Trophoblast cell (in vitro differentiated cells and primary cell): ENCODE measurements around the gene SNTG2.

Experiments used
- DNase-seq, 2 donors: peaks; one replicate each; pipeline ENCODE4 v3.0.0-alpha.2; 2016
- H2AFZ ChIP-seq: 2 replicates; pipeline ENCODE4 v1.6.1; 2013; ENCODE audit warnings: low read length, moderate library complexity, mild to moderate bottlenecking; ENCODE audit not compliant: insufficient read depth, poor library complexity
- H2AK5ac ChIP-seq: 2 replicates; pipeline ENCODE4 v1.6.1; 2013; ENCODE audit warnings: mild to moderate bottlenecking, low read length
- H2BK120ac ChIP-seq: 2 replicates; pipeline ENCODE4 v1.6.1; 2013; ENCODE audit warnings: low read length, mild to moderate bottlenecking, moderate library complexity; ENCODE audit not compliant: insufficient read depth, poor library complexity
- H2BK12ac ChIP-seq: 2 replicates; pipeline ENCODE4 v1.6.1; 2013; ENCODE audit warnings: mild to moderate bottlenecking, low read length, moderate library complexity
- H2BK5ac ChIP-seq: 2 replicates; pipeline ENCODE4 v1.6.1; 2013; ENCODE audit warnings: low read length, low read depth, moderate library complexity, mild to moderate bottlenecking; ENCODE audit not compliant: poor library complexity
- H3K14ac ChIP-seq: 2 replicates; pipeline ENCODE4 v1.6.1; 2013; ENCODE audit warnings: mild to moderate bottlenecking, low read length
- H3K18ac ChIP-seq: 2 replicates; pipeline ENCODE4 v1.6.1; 2013; ENCODE audit warnings: mild to moderate bottlenecking, low read length
- H3K23ac ChIP-seq: 2 replicates; pipeline ENCODE4 v1.6.1; 2013; ENCODE audit warnings: low read length
- H3K27ac ChIP-seq: 2 replicates; pipeline ENCODE4 v1.5.1; 2013; ENCODE audit warnings: low read depth, mild to moderate bottlenecking, inconsistent platforms, low read length, moderate library complexity
- H3K27me3 ChIP-seq: 2 replicates; pipeline ENCODE4 v1.6.1; 2013; ENCODE audit warnings: inconsistent platforms, mild to moderate bottlenecking, low read length, moderate library complexity; ENCODE audit not compliant: insufficient read depth
- H3K36me3 ChIP-seq, 2 experiments: 1 replicate in 1 of 2; 2 replicates in 1 of 2; pipeline ENCODE4 v1.6.1; 2013; ENCODE audit warnings: low read length in 2 of 2, mild to moderate bottlenecking in 2 of 2, moderate library complexity in 1 of 2; ENCODE audit not compliant: insufficient read depth in 2 of 2, control insufficient read depth in 1 of 2
- H3K4ac ChIP-seq: 2 replicates; pipeline ENCODE4 v1.6.1; 2013; ENCODE audit warnings: low read depth, mild to moderate bottlenecking, low read length, moderate library complexity
- H3K4me1 ChIP-seq, 2 experiments: 1 replicate in 1 of 2; 2 replicates in 1 of 2; pipeline ENCODE4 v1.6.1; 2013; ENCODE audit warnings: low read length in 2 of 2, mild to moderate bottlenecking in 2 of 2, moderate library complexity in 1 of 2; ENCODE audit not compliant: insufficient read depth in 2 of 2, control insufficient read depth in 1 of 2
- H3K4me2 ChIP-seq: 2 replicates; pipeline ENCODE4 v1.6.1; 2013; ENCODE audit warnings: inconsistent platforms, mild to moderate bottlenecking, low read length, moderate library complexity
- H3K4me3 ChIP-seq: 2 replicates; pipeline ENCODE4 v1.5.1; 2013; ENCODE audit warnings: mild to moderate bottlenecking, low read depth, low read length, inconsistent platforms
- H3K79me1 ChIP-seq: one replicate; pipeline ENCODE4 v1.6.1; 2013; ENCODE audit warnings: low read length
- H3K79me2 ChIP-seq: 2 replicates; pipeline ENCODE4 v1.6.1; 2013; ENCODE audit warnings: low read length, mild to moderate bottlenecking; ENCODE audit not compliant: control insufficient read depth, insufficient read depth, poor library complexity
- H3K9ac ChIP-seq: 2 replicates; pipeline ENCODE4 v1.6.1; 2013; ENCODE audit warnings: mild to moderate bottlenecking, low read length
- H3K9me3 ChIP-seq: 2 replicates; pipeline ENCODE4 v1.6.1; 2013; ENCODE audit warnings: low read depth, mild to moderate bottlenecking, control low read depth, inconsistent platforms, low read length; ENCODE audit not compliant: insufficient read depth
- H4K12ac ChIP-seq: 2 replicates; pipeline ENCODE4 v1.6.1; 2013; ENCODE audit warnings: low read depth, mild to moderate bottlenecking, low read length, moderate library complexity
- H4K8ac ChIP-seq: 2 replicates; pipeline ENCODE4 v1.6.1; 2013; ENCODE audit warnings: low read depth, mild to moderate bottlenecking, low read length, moderate library complexity
- H4K91ac ChIP-seq: one replicate; pipeline ENCODE4 v1.6.1; 2013; ENCODE audit warnings: low read depth, mild to moderate bottlenecking, low read length, moderate library complexity
- WGBS: extraction: QIAGEN DNeasy Blood & Tissue Kit; methylation state at CpG from one replicate; pipeline ENCODE4 v1.1.7; 2013; ENCODE audit warnings: missing lambda C conversion rate; ENCODE audit not compliant: insufficient read length, insufficient coverage; ENCODE audit errors: extremely low coverage; 5-methylcytosine and 5-hydroxymethylcytosine counted together

The SNTG2 gene

DNA sequence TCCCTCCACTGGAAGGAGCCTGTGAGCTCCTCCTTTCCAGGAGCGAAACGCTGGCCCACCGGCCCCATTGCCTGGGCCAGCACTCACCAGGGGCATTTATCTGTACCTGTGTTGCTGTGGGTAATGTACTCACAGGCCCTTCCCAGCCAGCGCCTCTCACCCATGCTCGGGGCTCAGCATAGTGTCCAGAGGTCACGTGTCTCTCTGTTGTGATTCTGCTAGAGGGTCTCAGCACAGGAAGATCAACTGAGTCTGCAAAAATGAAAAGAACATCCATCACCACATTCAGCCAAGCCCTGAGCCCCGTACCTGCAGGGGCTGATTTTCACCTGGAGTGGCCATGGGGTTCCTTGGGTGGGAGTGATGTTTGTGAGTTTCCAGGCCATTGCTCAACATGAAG is 359.6 kb downstream of the SNTG2 start:
- H3K27ac ChIP-seq = no peak overlapping the region
- H3K79me2 ChIP-seq = no peaks in the 10 kb centered on the region
- H4K91ac ChIP-seq = no peak overlapping the region
- H3K4me1 ChIP-seq = no peaks in the 10 kb centered on the region
- H4K12ac ChIP-seq = no peak overlapping the region
- peaks cover 5% of the 10 kb centered on the region for H3K9me3 ChIP-seq
- WGBS = no CpG with 5 or more reads among the region's 7 CpGs
- DNase-seq = no peak
- no peak overlapping the region for H3K4me3 ChIP-seq
- H3K9ac ChIP-seq = no peak overlapping the region
- H3K14ac ChIP-seq = no peak overlapping the region
- H3K23ac ChIP-seq = no peak overlapping the region
- H3K79me1 ChIP-seq = no peaks in the 10 kb centered on the region
- no peak overlapping the region for H2BK5ac ChIP-seq
- no peak overlapping the region for H2AFZ ChIP-seq
- H2BK120ac ChIP-seq = no peak overlapping the region
- H2BK12ac ChIP-seq = no peak overlapping the region
- H3K4me2 ChIP-seq = no peak overlapping the region
- no peaks in the 10 kb centered on the region for H3K36me3 ChIP-seq
- H2AK5ac ChIP-seq = no peak overlapping the region
- no peaks in the 10 kb centered on the region for H3K27me3 ChIP-seq
- no peak overlapping the region for H3K4ac ChIP-seq
- no peak overlapping the region for H3K18ac ChIP-seq
- H4K8ac ChIP-seq = no peak overlapping the region

DNA sequence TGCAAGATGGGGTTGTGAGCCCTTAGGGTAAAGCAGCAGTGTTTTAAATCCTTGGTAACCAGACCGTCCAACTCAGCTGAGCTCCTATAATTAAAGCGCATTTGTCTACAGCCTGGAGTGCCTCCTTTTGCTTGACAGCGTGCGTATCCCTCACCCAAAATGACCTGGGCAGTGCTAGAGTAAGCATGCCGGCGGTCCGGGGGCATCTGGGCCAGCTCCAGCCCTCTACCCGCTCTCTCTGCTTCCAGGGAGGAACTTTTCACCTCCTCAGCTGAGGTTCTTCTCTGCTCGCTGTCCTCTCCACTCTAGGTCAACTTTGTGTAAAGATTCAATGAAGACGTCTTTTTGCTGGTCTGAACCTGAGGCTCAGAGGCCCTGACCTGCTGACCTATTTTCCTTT is 360.2 kb downstream of the SNTG2 start:
- no peak overlapping the region for H3K4me2 ChIP-seq
- H3K9ac ChIP-seq = no peak overlapping the region
- H3K23ac ChIP-seq = no peak overlapping the region
- no peaks in the 10 kb centered on the region for H3K27me3 ChIP-seq
- H2AK5ac ChIP-seq = no peak overlapping the region
- no peaks in the 10 kb centered on the region for H3K36me3 ChIP-seq
- no peak overlapping the region for H3K4ac ChIP-seq
- no CpG with 5 or more reads among the region's 10 CpGs for WGBS
- H4K12ac ChIP-seq = no peak overlapping the region
- no peak overlapping the region for H2BK120ac ChIP-seq
- H3K9me3 ChIP-seq = peaks cover 5% of the 10 kb centered on the region
- no peak overlapping the region for H3K4me3 ChIP-seq
- no peak overlapping the region for H2BK5ac ChIP-seq
- H3K4me1 ChIP-seq = no peaks in the 10 kb centered on the region
- no peak overlapping the region for H2BK12ac ChIP-seq
- H3K79me2 ChIP-seq = no peaks in the 10 kb centered on the region
- H4K8ac ChIP-seq = no peak overlapping the region
- no peak overlapping the region for H3K27ac ChIP-seq
- no peak for DNase-seq
- H3K14ac ChIP-seq = no peak overlapping the region
- no peak overlapping the region for H2AFZ ChIP-seq
- H3K79me1 ChIP-seq = no peaks in the 10 kb centered on the region
- H3K18ac ChIP-seq = no peak overlapping the region
- no peak overlapping the region for H4K91ac ChIP-seq

DNA sequence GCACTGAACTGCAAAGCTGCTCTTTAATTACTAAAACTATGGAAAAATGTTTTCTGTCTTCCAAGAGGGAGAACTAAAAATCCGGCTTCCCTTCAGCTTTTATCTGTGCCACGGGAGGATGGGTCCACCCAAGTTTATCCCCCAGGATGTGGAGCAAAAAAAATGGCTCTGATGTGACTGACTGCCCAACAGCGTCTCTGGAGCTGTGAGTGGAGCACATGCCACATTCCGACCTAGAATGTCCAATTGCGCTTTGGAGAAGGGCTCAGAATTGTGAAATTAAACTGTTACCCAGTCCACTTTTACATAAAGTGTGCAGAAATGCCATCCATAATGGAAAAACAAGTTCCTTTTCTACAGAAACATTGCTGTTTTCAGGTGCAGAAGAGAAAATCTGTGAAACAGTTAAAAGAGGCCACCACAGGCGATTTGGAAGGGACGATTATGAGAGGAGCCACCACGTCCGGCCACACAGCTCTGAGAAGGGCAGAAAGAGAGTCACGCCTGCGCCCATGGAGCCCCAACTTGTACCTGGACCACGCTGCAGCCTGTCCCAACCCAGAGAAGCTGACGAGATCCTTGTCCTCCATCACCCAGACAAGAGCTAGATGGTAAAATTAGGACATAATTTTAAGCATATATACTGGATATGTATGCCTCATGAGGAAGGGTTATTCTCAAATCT is 362.7 kb downstream of the SNTG2 start:
- no peak overlapping the region for H4K91ac ChIP-seq
- H3K27ac ChIP-seq = no peak overlapping the region
- H3K4ac ChIP-seq = no peak overlapping the region
- no peak overlapping the region for H2AK5ac ChIP-seq
- no peak overlapping the region for H2BK5ac ChIP-seq
- H3K4me2 ChIP-seq = no peak overlapping the region
- no peaks in the 10 kb centered on the region for H3K79me2 ChIP-seq
- H2BK12ac ChIP-seq = no peak overlapping the region
- H4K12ac ChIP-seq = no peak overlapping the region
- no peaks in the 10 kb centered on the region for H3K9me3 ChIP-seq
- no peak overlapping the region for H3K18ac ChIP-seq
- no peak for DNase-seq
- no peak overlapping the region for H3K23ac ChIP-seq
- no peak overlapping the region for H2BK120ac ChIP-seq
- no peak overlapping the region for H4K8ac ChIP-seq
- H3K14ac ChIP-seq = no peak overlapping the region
- H3K79me1 ChIP-seq = no peaks in the 10 kb centered on the region
- no peaks in the 10 kb centered on the region for H3K27me3 ChIP-seq
- WGBS = no CpG with 5 or more reads among the region's 13 CpGs
- no peak overlapping the region for H3K4me3 ChIP-seq
- no peak overlapping the region for H2AFZ ChIP-seq
- no peak overlapping the region for H3K9ac ChIP-seq
- no peaks in the 10 kb centered on the region for H3K4me1 ChIP-seq
- H3K36me3 ChIP-seq = no peaks in the 10 kb centered on the region

DNA sequence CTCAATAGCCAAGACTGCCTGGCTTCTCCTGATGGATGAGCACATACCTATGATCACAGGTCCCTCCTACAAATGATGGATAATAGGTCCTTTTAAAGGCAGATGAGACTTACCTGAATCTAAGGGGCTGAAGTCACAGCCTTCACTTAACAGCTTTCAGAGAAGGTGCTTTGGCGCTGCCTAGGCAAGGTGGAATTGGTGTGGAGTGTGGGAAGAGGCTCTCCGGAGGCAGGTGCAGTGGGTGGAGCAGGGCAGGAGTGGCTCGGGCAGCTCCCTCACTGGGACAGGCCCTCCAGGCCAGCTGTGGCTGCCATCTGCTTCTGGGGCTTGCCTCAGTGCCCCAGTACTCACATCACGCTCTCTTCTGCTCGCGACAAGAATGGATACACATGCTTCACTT is 363.6 kb downstream of the SNTG2 start:
- Histone ChIP-seq H3K23ac (no peak overlapping the region), H3K18ac (no peak overlapping the region)
- no CpG with 5 or more reads among the region's 6 CpGs for WGBS

More for the DNA sequence above, 363.6 kb downstream of the SNTG2 start:
- Histone ChIP-seq H2BK5ac (no peak overlapping the region), H3K4ac (no peak overlapping the region), H3K14ac (no peak overlapping the region), H4K91ac (no peak overlapping the region), H4K8ac (no peak overlapping the region), H3K4me1 (no peaks in the 10 kb centered on the region), H3K27ac (no peak overlapping the region), H2AFZ (no peak overlapping the region), H2AK5ac (no peak overlapping the region), H2BK12ac (no peak overlapping the region), H3K27me3 (no peaks in the 10 kb centered on the region), H3K4me3 (no peak overlapping the region), H3K79me1 (no peaks in the 10 kb centered on the region), H2BK120ac (no peak overlapping the region), H3K9ac (no peak overlapping the region), H3K79me2 (no peaks in the 10 kb centered on the region), H3K4me2 (no peak overlapping the region), H3K36me3 (no peaks in the 10 kb centered on the region), H4K12ac (no peak overlapping the region), H3K9me3 (no peaks in the 10 kb centered on the region)
- no peak for DNase-seq
